PC-9 (cell line): ENCODE measurements around the gene ARHGAP18. TPM values are rescaled to one million over a fixed set of nuclear protein-coding genes. Genes with fewer than 3 reads are reported as not detected.

Experiments used
- BruUV-seq: library from RNA; stranded (reverse); fragments of 400-500 nt; replicated peaks from 2 replicates; lab custom pipeline; 2021; lab: Mats Ljungman, UMichigan
- CTCF ChIA-PET: fragments of 300-600 bp; sonication (Branson Sonifier 250); formaldehyde crosslinking; loops from one replicate; lab custom pipeline; 2022; ENCODE audit warnings: antibody characterized with exemption; lab: Charles Lee
- POLR2A ChIA-PET: fragments of 300-600 bp; sonication (Branson Sonifier 250); formaldehyde crosslinking; loops from one replicate; lab custom pipeline; 2022; ENCODE audit warnings: antibody characterized with exemption; ENCODE audit not compliant: unreplicated experiment; lab: Charles Lee
- DNase-seq, 2 experiments: peaks; one replicate each; pipeline versions ENCODE4 v3.0.0 to v3.0.0-alpha.2; 2015 to 2022; ENCODE audit warnings: mixed read lengths in 1 of 2
- H2AFZ ChIP-seq: fragments of 200-600 bp; sonication (generic); 2 replicates; pipeline ENCODE4 v1.8.1; 2017; ENCODE audit warnings: antibody characterized with exemption
- H3F3A ChIP-seq: fragments of 200-600 bp; sonication (generic); 2 replicates; pipeline ENCODE4 v1.8.1; 2017; ENCODE audit warnings: antibody characterized with exemption, mild to moderate bottlenecking, low read depth; ENCODE audit not compliant: insufficient read depth
- H3K27ac ChIP-seq: fragments of 200-600 bp; sonication (generic); 2 replicates; pipeline ENCODE4 v1.6.1; 2016; ENCODE audit warnings: mixed run types
- H3K27me3 ChIP-seq: fragments of 200-600 bp; sonication (generic); 2 replicates; pipeline ENCODE4 v1.6.1; 2016; ENCODE audit warnings: low read depth, mixed run types; ENCODE audit not compliant: insufficient read depth
- H3K36me3 ChIP-seq: fragments of 200-600 bp; sonication (generic); 2 replicates; pipeline ENCODE4 v1.6.1; 2016; ENCODE audit warnings: low read depth, mixed run types
- H3K4me1 ChIP-seq: fragments of 200-600 bp; sonication (generic); replicated peaks from 2 replicates; pipeline ENCODE4 v1.6.1; 2016; ENCODE audit warnings: mixed run types; ENCODE audit not compliant: insufficient read depth
- H3K4me2 ChIP-seq: fragments of 200-600 bp; sonication (generic); 2 replicates; pipeline ENCODE4 v1.6.1; 2017; ENCODE audit warnings: mixed run types
- H3K4me3 ChIP-seq: fragments of 200-600 bp; sonication (generic); 2 replicates; pipeline ENCODE4 v1.6.1; 2016; ENCODE audit warnings: mixed run types
- H3K79me2 ChIP-seq: fragments of 200-600 bp; sonication (generic); 2 replicates; pipeline ENCODE4 v1.6.1; 2017; ENCODE audit warnings: low read depth, mixed run types
- H3K9me2 ChIP-seq: fragments of 200-600 bp; sonication (generic); 2 replicates; pipeline ENCODE4 v1.8.1; 2017; ENCODE audit warnings: mild to moderate bottlenecking; ENCODE audit not compliant: insufficient read depth
- H3K9me3 ChIP-seq: fragments of 200-600 bp; sonication (generic); 2 replicates; pipeline ENCODE4 v1.8.1; 2016; ENCODE audit warnings: low read depth; ENCODE audit not compliant: insufficient read depth
- H4K20me1 ChIP-seq: fragments of 200-600 bp; sonication (generic); 2 replicates; pipeline ENCODE4 v1.8.1; 2017; ENCODE audit not compliant: insufficient read depth
- CTCF ChIP-seq: fragments of 200-600 bp; sonication (generic); conservative IDR thresholded peaks from 2 replicates; pipeline ENCODE4 v1.6.1; 2017; ENCODE audit warnings: mixed run types, antibody characterized with exemption, mild to moderate bottlenecking, moderate library complexity
- EZH2 ChIP-seq: fragments of 200-600 bp; sonication (generic); IDR thresholded peaks from 2 replicates; pipeline ENCODE4 v1.8.0; 2017; ENCODE audit warnings: antibody characterized with exemption, low read depth
- intact Hi-C: fragments of 100-400 bp; cut with micrococcal nuclease; formaldehyde crosslinking; loops from one replicate; pipeline ENCODE4 v1.10.0; 2022; ENCODE audit not compliant: unreplicated experiment
- total RNA-seq: library from RNA; stranded (reverse); gene quantifications from 2 replicates; pipeline ENCODE4 v1.2.3, GENCODE V29; 2021

The ARHGAP18 gene
- total RNA-seq, 1 experiment from 2014 or later = 15.0 TPM

- Histone ChIP-seq H4K20me1 (no peaks in the 10 kb centered on the region), H3K79me2 (no peaks in the 10 kb centered on the region), H3K4me2 (no peak overlapping the region), H3K27me3 (no peaks in the 10 kb centered on the region), H3K4me3 (no peak overlapping the region), H3F3A (no peaks in the 10 kb centered on the region), H3K36me3 (no peaks in the 10 kb centered on the region), H3K9me3 (no peaks in the 10 kb centered on the region), H3K4me1 (no peaks in the 10 kb centered on the region), H3K27ac (no peak overlapping the region), H3K9me2 (no peaks in the 10 kb centered on the region), H2AFZ (no peak overlapping the region)
- ChIA-PET POLR2A (no interaction called here), CTCF (no interaction called here)
- intact Hi-C loops = no loop called here
- TF ChIP-seq CTCF (no peak), EZH2 (no peak)
- no TSS peak for BruUV-seq
- DNase-seq = no peak
Observed at GRCh38 chr6:129638055-129638684, 71.8 kb downstream of the ARHGAP18 start.

GRCh38 chr6:129637340-129638054 lies 72.5 kb downstream of the ARHGAP18 start:
- no peak for DNase-seq
- Histone ChIP-seq H3K27me3 (no peaks in the 10 kb centered on the region), H3K79me2 (no peaks in the 10 kb centered on the region), H3K4me2 (no peak overlapping the region), H3K9me2 (no peaks in the 10 kb centered on the region), H2AFZ (no peak overlapping the region), H3F3A (no peaks in the 10 kb centered on the region), H3K9me3 (no peaks in the 10 kb centered on the region), H4K20me1 (no peaks in the 10 kb centered on the region), H3K4me3 (no peak overlapping the region), H3K27ac (no peak overlapping the region), H3K4me1 (no peaks in the 10 kb centered on the region), H3K36me3 (no peaks in the 10 kb centered on the region)
- ChIA-PET POLR2A (interaction anchor here (0.5 kb wide), 1 partner anchor 41 kb away, joined by 3 read pairs; no protein-coding TSS in a partner anchor), CTCF (no interaction called here)
- intact Hi-C loops = no loop called here
- BruUV-seq = no TSS peak
- TF ChIP-seq EZH2 = no peak

DNA sequence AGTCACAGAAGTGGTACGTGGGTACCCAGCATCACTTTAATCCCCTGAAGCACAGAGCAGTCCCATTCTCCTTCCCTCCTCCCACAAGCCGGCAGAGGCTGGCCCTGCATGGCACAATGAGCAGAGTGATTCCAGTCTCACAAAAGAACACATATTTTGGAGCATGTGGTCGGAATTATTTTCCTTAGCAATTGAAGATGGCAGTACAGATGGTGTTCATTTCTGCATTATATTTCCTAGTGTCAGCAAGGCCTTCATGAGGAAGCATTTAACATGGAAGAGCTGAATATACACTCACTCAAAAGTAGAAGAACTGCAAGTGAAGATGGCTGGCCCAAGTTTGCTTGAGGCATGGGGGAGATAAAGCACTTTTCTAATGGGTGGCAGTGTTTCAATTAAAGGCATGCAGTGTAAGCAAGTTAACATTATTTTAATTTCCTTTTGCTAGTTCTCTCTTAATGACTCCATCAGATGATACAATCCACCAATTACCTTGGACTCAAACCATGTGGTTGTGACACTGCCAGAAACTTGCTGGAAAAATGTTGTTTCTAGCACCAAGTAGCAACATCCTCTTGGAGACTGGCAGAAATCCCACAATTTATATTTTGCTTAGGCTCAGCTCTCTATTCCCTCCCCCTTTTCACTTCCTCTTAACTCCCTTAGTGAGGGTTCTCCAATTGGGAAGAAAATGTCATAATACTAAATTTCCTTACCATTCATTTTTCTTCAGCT lies 74.4 kb downstream of the ARHGAP18 start:
- no peaks in the 10 kb centered on the region for H3F3A ChIP-seq
- H3K27ac ChIP-seq = no peak overlapping the region
- DNase-seq = no peak
- BruUV-seq = no TSS peak
- no peak overlapping the region for H3K4me3 ChIP-seq
- no peaks in the 10 kb centered on the region for H3K9me2 ChIP-seq
- intact Hi-C loops = no loop called here
- TF ChIP-seq CTCF (no peak), EZH2 (no peak)
- CTCF ChIA-PET = no interaction called here
- H3K79me2 ChIP-seq = no peaks in the 10 kb centered on the region
- H4K20me1 ChIP-seq = no peaks in the 10 kb centered on the region
- no peaks in the 10 kb centered on the region for H3K9me3 ChIP-seq
- no peaks in the 10 kb centered on the region for H3K4me1 ChIP-seq
- H2AFZ ChIP-seq = no peak overlapping the region
- no peak overlapping the region for H3K4me2 ChIP-seq
- no peaks in the 10 kb centered on the region for H3K36me3 ChIP-seq
- POLR2A ChIA-PET = interaction anchor here (0.6 kb wide), 1 partner anchor 8 kb away, joined by 11 read pairs; no protein-coding TSS in a partner anchor
- no peaks in the 10 kb centered on the region for H3K27me3 ChIP-seq
